HEK293 (cell line): Measurements from ENCODE around the gene TNIK.

Experiments used
- CTCF ChIA-PET: fragments of 350-600 bp; formaldehyde crosslinking; extraction: SDS; loops from one replicate; lab custom pipeline; 2021; ENCODE audit warnings: antibody characterized with exemption; lab: Yijun Ruan, JAX
- POLR2A ChIA-PET: fragments of 300-600 bp; formaldehyde crosslinking; extraction: SDS; loops from one replicate; lab custom pipeline; 2020; ENCODE audit warnings: antibody characterized with exemption, inconsistent platforms; lab: Yijun Ruan, JAX
- H3K27ac ChIP-seq: fragments of 200-500 bp; sonication (Bioruptor generic); 2 replicates; pipeline ENCODE4 v1.5.1; 2014; ENCODE audit warnings: low read depth, low read length, control low read depth, inconsistent platforms; ENCODE audit errors: extremely low read depth
- H3K36me3 ChIP-seq, 2 experiments: fragments of 200-500 bp in 1 of 2; sonication (Bioruptor generic) in 1 of 2; 1 replicate in 1 of 2; 2 replicates in 1 of 2; pipeline ENCODE4 v1.5.1; 2014 to 2017; ENCODE audit warnings: inconsistent platforms in 2 of 2, low read length in 2 of 2; ENCODE audit not compliant: control insufficient read depth in 2 of 2, insufficient read depth in 1 of 2
- H3K4me1 ChIP-seq: fragments of 200-500 bp; sonication (Bioruptor generic); 2 replicates; pipeline ENCODE4 v1.5.1; 2014; ENCODE audit warnings: mild to moderate bottlenecking, low read length, inconsistent platforms; ENCODE audit not compliant: control insufficient read depth, insufficient read depth
- H3K4me3 ChIP-seq: 2 replicates; pipeline ENCODE4 v1.5.1; 2011; ENCODE audit warnings: low read depth, mild to moderate bottlenecking, control low read depth, low read length, moderate library complexity
- H3K9me3 ChIP-seq: fragments of 200-500 bp; sonication (Bioruptor generic); 2 replicates; pipeline ENCODE4 v1.5.1; 2014; ENCODE audit warnings: low read depth, low read length, inconsistent platforms; ENCODE audit not compliant: control insufficient read depth, insufficient read depth
- FEZF1 ChIP-seq: fragments of 450-650 bp; formaldehyde crosslinking; IDR thresholded peaks from 2 replicates; pipeline ENCODE4 v1.5.1; 2016; ENCODE audit warnings: missing biosample characterization, missing genetic modification characterization
- KLF9 ChIP-seq: fragments of 450-650 bp; formaldehyde crosslinking; IDR thresholded peaks from 2 replicates; pipeline ENCODE4 v1.5.1; 2016; ENCODE audit warnings: missing biosample characterization, missing genetic modification characterization, low read depth
- OSR2 ChIP-seq: fragments of 450-650 bp; formaldehyde crosslinking; IDR thresholded peaks from 2 replicates; pipeline ENCODE4 v1.5.1; 2016; ENCODE audit warnings: missing biosample characterization, missing genetic modification characterization
- SALL2 ChIP-seq: fragments of 450-650 bp; formaldehyde crosslinking; IDR thresholded peaks from 2 replicates; pipeline ENCODE4 v1.5.0; 2017; ENCODE audit warnings: missing biosample characterization, mild to moderate bottlenecking, missing genetic modification characterization, borderline replicate concordance
- ZNF121 ChIP-seq: fragments of 450-650 bp; formaldehyde crosslinking; IDR thresholded peaks from 2 replicates; pipeline ENCODE4 v1.5.1; 2016; ENCODE audit warnings: missing biosample characterization, missing genetic modification characterization
- ZNF138 ChIP-seq: fragments of 450-650 bp; formaldehyde crosslinking; IDR thresholded peaks from 2 replicates; pipeline ENCODE4 v1.5.1; 2016; ENCODE audit warnings: missing biosample characterization, missing genetic modification characterization, borderline replicate concordance
- ZNF184 ChIP-seq: fragments of 450-650 bp; IDR thresholded peaks from 2 replicates; pipeline ENCODE4 v1.5.1; 2018; ENCODE audit warnings: missing biosample characterization, mild to moderate bottlenecking, missing genetic modification characterization
- ZNF248 ChIP-seq: fragments of 450-650 bp; formaldehyde crosslinking; IDR thresholded peaks from 2 replicates; pipeline ENCODE4 v1.5.1; 2017; ENCODE audit warnings: missing biosample characterization, missing genetic modification characterization
- ZNF274 ChIP-seq, 2 experiments: fragments of 200-500 bp in 1 of 2; fragments of 450-650 bp in 1 of 2; sonication (Bioruptor generic) in 1 of 2; formaldehyde crosslinking in 1 of 2; IDR thresholded peaks; 2 replicates each; pipeline versions ENCODE4 v1.5.1 to v1.6.1; 2014 to 2016; ENCODE audit warnings: borderline replicate concordance in 1 of 2, inconsistent platforms in 1 of 2, low read length in 1 of 2, missing biosample characterization in 1 of 2, missing genetic modification characterization in 1 of 2
- ZNF302 ChIP-seq: fragments of 450-650 bp; formaldehyde crosslinking; IDR thresholded peaks from 2 replicates; pipeline ENCODE4 v1.5.1; 2016; ENCODE audit warnings: missing biosample characterization, missing genetic modification characterization, low read depth
- ZNF311 ChIP-seq: fragments of 450-650 bp; formaldehyde crosslinking; IDR thresholded peaks from 2 replicates; pipeline ENCODE4 v1.5.1; 2017; ENCODE audit warnings: missing biosample characterization, missing genetic modification characterization, borderline replicate concordance
- ZNF394 ChIP-seq: fragments of 450-650 bp; formaldehyde crosslinking; IDR thresholded peaks from 2 replicates; pipeline ENCODE4 v1.5.1; 2016; ENCODE audit warnings: missing biosample characterization, missing genetic modification characterization, mild to moderate bottlenecking, moderate library complexity, borderline replicate concordance
- ZNF510 ChIP-seq: fragments of 450-650 bp; formaldehyde crosslinking; IDR thresholded peaks from 2 replicates; pipeline ENCODE4 v1.5.1; 2018; ENCODE audit warnings: mild to moderate bottlenecking, missing genetic modification characterization, missing biosample characterization; ENCODE audit not compliant: insufficient replicate concordance
- ZNF521 ChIP-seq: fragments of 450-650 bp; formaldehyde crosslinking; IDR thresholded peaks from 2 replicates; pipeline ENCODE4 v1.5.1; 2017; ENCODE audit warnings: missing biosample characterization, mild to moderate bottlenecking, missing genetic modification characterization
- ZNF624 ChIP-seq: fragments of 450-650 bp; formaldehyde crosslinking; IDR thresholded peaks from 2 replicates; pipeline ENCODE4 v1.5.1; 2017; ENCODE audit warnings: missing biosample characterization, missing genetic modification characterization
- ZNF768 ChIP-seq: fragments of 450-650 bp; formaldehyde crosslinking; IDR thresholded peaks from 2 replicates; pipeline ENCODE4 v1.5.1; 2018; ENCODE audit warnings: missing biosample characterization, mild to moderate bottlenecking, missing genetic modification characterization
- TF ChIP-seq, protein P1 (sequence below): fragments of 450-650 bp; IDR thresholded peaks from 2 replicates; pipeline ENCODE4 v1.5.1; 2018; ENCODE audit warnings: missing biosample characterization, missing genetic modification characterization
- TF ChIP-seq, protein P2 (sequence below): fragments of 450-650 bp; formaldehyde crosslinking; IDR thresholded peaks from 2 replicates; pipeline ENCODE4 v1.5.1; 2017; ENCODE audit warnings: missing biosample characterization, mild to moderate bottlenecking, missing genetic modification characterization, moderate library complexity
- TF ChIP-seq, protein P3 (sequence below): fragments of 450-650 bp; formaldehyde crosslinking; IDR thresholded peaks from 2 replicates; pipeline ENCODE4 v1.5.1; 2016; ENCODE audit warnings: missing biosample characterization, missing genetic modification characterization, borderline replicate concordance

TNIK gene

DNA sequence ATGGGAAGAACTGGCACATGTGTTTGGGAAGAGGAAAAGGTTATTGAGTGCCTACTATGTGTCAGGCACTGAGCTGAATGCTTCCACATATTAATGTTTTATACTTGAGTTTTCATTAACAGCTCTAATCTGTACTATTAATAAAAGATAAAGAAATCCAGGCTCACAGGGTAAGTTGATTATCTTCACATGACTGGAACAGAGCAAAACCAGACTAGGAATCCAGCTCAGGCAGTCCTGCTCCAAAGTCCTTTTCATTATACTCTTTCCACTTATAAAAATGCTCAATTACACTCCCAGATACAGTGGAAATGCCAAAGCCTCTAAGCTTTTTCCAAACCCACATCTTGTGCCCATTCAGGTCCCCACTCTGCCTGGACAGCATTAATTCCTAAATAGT is 97.6 kb downstream of the TNIK start:
- ChIA-PET POLR2A (no interaction called here), CTCF (interaction anchor here (0.6 kb wide), 1 partner anchor 66 kb away, joined by 3 read pairs; no protein-coding TSS in a partner anchor)
- Histone ChIP-seq H3K27ac (no peak overlapping the region), H3K9me3 (no peaks in the 10 kb centered on the region), H3K4me1 (no peaks in the 10 kb centered on the region; the same call in 1 of the 2 replicates), H3K36me3 (no peaks in the 10 kb centered on the region), H3K4me3 (no peak overlapping the region)
- TF ChIP-seq, protein P1, sequence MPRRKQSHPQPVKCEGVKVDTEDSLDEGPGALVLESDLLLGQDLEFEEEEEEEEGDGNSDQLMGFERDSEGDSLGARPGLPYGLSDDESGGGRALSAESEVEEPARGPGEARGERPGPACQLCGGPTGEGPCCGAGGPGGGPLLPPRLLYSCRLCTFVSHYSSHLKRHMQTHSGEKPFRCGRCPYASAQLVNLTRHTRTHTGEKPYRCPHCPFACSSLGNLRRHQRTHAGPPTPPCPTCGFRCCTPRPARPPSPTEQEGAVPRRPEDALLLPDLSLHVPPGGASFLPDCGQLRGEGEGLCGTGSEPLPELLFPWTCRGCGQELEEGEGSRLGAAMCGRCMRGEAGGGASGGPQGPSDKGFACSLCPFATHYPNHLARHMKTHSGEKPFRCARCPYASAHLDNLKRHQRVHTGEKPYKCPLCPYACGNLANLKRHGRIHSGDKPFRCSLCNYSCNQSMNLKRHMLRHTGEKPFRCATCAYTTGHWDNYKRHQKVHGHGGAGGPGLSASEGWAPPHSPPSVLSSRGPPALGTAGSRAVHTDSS (tag by site-specific recombination) = no peak
- TF ChIP-seq, protein P2, sequence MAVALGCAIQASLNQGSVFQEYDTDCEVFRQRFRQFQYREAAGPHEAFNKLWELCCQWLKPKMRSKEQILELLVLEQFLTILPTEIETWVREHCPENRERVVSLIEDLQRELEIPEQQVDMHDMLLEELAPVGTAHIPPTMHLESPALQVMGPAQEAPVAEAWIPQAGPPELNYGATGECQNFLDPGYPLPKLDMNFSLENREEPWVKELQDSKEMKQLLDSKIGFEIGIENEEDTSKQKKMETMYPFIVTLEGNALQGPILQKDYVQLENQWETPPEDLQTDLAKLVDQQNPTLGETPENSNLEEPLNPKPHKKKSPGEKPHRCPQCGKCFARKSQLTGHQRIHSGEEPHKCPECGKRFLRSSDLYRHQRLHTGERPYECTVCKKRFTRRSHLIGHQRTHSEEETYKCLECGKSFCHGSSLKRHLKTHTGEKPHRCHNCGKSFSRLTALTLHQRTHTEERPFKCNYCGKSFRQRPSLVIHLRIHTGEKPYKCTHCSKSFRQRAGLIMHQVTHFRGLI (tag by site-specific recombination) = no peak
- TF ChIP-seq ZNF302 (tag by site-specific recombination) (no peak), ZNF510 (tag by site-specific recombination) (no peak), ZNF768 (tag by site-specific recombination) (no peak), ZNF121 (no peak), KLF9 (no peak), ZNF248 (tag by site-specific recombination) (no peak), OSR2 (no peak), ZNF138 (tag by site-specific recombination) (no peak), ZNF184 (tag by site-specific recombination) (no peak), ZNF311 (tag by site-specific recombination) (no peak), SALL2 (no peak), ZNF521 (no peak)

DNA sequence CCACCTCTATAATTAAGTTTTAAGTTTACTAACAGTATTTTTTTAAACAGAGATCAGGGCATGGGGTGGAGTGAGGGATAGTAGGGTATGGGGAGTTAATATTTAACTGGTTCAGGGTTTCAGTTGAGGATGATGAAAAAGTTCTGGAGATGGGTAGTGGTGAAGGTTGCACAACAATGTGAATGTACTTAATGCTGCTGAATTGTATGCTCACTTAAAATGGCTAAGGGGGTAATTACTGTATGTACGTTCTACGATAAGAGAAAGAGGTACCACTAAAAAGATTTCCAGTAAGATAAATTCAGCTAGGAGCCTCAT is 101.4 kb downstream of the TNIK start:
- H3K36me3 ChIP-seq = no peaks in the 10 kb centered on the region
- H3K27ac ChIP-seq = no peak overlapping the region
- TF ChIP-seq FEZF1 (tag by site-specific recombination) (peak; percentile 18; the same call in 1 of the 2 replicates), ZNF394 (tag by site-specific recombination) (no peak)
- H3K4me3 ChIP-seq = no peak overlapping the region
- CTCF ChIA-PET = interaction anchor here (0.7 kb wide), 1 partner anchor 309 kb away, joined by 3 read pairs; no protein-coding TSS in a partner anchor
- H3K4me1 ChIP-seq = peaks cover 23% of the 10 kb centered on the region
- no peaks in the 10 kb centered on the region for H3K9me3 ChIP-seq
- POLR2A ChIA-PET = no interaction called here

DNA sequence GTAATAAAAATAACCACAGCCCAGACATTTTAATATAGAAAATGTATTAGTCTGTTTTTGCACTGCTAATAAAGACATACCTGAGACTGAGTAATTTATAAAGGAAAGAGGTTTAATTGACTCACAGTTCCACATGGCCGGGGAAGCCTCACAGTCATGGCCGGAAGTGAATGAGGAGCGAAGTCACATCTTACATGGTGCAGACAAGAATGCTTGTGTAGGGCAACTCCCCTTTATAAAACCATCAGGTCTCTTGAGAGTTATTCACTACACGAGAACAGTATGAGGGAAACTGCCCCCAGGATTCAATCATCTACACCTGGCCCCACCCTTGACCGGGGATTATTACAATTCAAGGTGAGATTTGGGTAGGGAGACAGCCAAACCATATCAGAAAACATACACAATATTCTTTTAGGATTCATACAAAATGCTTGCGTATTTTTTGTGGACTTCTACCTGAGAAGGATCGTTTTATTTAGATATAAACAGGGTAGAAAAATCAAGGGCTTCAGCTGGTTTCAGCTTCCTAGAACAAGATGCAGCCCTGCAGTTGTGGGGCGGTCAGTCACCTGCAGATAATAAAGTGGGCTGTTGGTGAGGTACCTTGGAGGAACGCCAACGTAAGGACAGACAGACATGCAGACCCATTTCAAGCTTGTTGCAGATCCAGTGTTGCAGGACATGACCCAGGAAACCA is 101.9 kb downstream of the TNIK start:
- no peaks in the 10 kb centered on the region for H3K9me3 ChIP-seq
- H3K27ac ChIP-seq = no peak overlapping the region
- ChIA-PET POLR2A (no interaction called here), CTCF (interaction anchor here (0.7 kb wide), 1 partner anchor 308 kb away, joined by 3 read pairs; no protein-coding TSS in a partner anchor)
- H3K4me3 ChIP-seq = no peak overlapping the region
- H3K36me3 ChIP-seq = no peaks in the 10 kb centered on the region
- peaks cover 27% of the 10 kb centered on the region for H3K4me1 ChIP-seq
- TF ChIP-seq, protein P3, sequence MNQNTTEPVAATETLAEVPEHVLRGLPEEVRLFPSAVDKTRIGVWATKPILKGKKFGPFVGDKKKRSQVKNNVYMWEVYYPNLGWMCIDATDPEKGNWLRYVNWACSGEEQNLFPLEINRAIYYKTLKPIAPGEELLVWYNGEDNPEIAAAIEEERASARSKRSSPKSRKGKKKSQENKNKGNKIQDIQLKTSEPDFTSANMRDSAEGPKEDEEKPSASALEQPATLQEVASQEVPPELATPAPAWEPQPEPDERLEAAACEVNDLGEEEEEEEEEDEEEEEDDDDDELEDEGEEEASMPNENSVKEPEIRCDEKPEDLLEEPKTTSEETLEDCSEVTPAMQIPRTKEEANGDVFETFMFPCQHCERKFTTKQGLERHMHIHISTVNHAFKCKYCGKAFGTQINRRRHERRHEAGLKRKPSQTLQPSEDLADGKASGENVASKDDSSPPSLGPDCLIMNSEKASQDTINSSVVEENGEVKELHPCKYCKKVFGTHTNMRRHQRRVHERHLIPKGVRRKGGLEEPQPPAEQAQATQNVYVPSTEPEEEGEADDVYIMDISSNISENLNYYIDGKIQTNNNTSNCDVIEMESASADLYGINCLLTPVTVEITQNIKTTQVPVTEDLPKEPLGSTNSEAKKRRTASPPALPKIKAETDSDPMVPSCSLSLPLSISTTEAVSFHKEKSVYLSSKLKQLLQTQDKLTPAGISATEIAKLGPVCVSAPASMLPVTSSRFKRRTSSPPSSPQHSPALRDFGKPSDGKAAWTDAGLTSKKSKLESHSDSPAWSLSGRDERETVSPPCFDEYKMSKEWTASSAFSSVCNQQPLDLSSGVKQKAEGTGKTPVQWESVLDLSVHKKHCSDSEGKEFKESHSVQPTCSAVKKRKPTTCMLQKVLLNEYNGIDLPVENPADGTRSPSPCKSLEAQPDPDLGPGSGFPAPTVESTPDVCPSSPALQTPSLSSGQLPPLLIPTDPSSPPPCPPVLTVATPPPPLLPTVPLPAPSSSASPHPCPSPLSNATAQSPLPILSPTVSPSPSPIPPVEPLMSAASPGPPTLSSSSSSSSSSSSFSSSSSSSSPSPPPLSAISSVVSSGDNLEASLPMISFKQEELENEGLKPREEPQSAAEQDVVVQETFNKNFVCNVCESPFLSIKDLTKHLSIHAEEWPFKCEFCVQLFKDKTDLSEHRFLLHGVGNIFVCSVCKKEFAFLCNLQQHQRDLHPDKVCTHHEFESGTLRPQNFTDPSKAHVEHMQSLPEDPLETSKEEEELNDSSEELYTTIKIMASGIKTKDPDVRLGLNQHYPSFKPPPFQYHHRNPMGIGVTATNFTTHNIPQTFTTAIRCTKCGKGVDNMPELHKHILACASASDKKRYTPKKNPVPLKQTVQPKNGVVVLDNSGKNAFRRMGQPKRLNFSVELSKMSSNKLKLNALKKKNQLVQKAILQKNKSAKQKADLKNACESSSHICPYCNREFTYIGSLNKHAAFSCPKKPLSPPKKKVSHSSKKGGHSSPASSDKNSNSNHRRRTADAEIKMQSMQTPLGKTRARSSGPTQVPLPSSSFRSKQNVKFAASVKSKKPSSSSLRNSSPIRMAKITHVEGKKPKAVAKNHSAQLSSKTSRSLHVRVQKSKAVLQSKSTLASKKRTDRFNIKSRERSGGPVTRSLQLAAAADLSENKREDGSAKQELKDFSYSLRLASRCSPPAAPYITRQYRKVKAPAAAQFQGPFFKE (tag by site-specific recombination) = no peak
- TF ChIP-seq ZNF624 = no peak
- no peak for TF ChIP-seq ZNF274 (IDR thresholded peaks at IDR 0.05; ENCODE audit: low read length)
- TF ChIP-seq ZNF274 (tag by site-specific recombination; IDR thresholded peaks at IDR 0.05; ENCODE audit: borderline replicate concordance) = no peak
- TF ChIP-seq, protein P2 (tag by site-specific recombination) = no peak
- no peak for TF ChIP-seq ZNF248 (tag by site-specific recombination)
